K562 (cell line): ENCODE data around the gene SART1. TPM values are rescaled to one million over a fixed set of nuclear protein-coding genes. Genes with fewer than 3 reads are reported as not detected.

Experiments used
- ATAC-seq: fragments of 200-7000 bp; cut with Tn5 transposase; 3 replicates; pipeline ENCODE4 v1.9.1; 2020; ENCODE audit warnings: moderate library complexity
- BruUV-seq: library from RNA; stranded (reverse); fragments of 400-500 nt; replicated peaks from 2 replicates; lab custom pipeline; 2021; lab: Mats Ljungman, UMichigan
- CTCF ChIA-PET: fragments of 300-600 bp; formaldehyde crosslinking; extraction: SDS; loops from one replicate; lab custom pipeline; 2021; ENCODE audit warnings: low intra/inter-chr PET ratio; lab: Yijun Ruan, JAX
- POLR2A ChIA-PET: fragments of 300-600, 350-650 bp; sonication (Branson Sonifier 250); formaldehyde crosslinking; extraction: SDS; loops from one replicate; lab custom pipeline; 2021; ENCODE audit warnings: antibody characterized with exemption, inconsistent platforms; lab: Yijun Ruan, JAX
- DNase-seq, 4 experiments: peaks; one replicate each; pipeline versions ENCODE4 v3.0.0 to v3.0.0-alpha.2; 2011 to 2018; ENCODE audit warnings: low spot score in 3 of 4, mixed read lengths in 3 of 4; ENCODE audit errors: extremely low read depth in 1 of 4
- FAIRE-seq: peaks from 2 replicates; lab custom pipeline; 2011; peaks lifted over from hg19 to GRCh38; lab: Jason Lieb, UNC
- H2AFZ ChIP-seq: 2 replicates; pipeline ENCODE4 v1.6.0; 2011; ENCODE audit warnings: low read depth, low read length, control low read depth, inconsistent platforms
- H3K27ac ChIP-seq: fragments of 200-600 bp; 3 replicates; pipeline ENCODE4 v1.8.0; 2011; ENCODE audit warnings: low read depth, mild to moderate bottlenecking, control low read depth, inconsistent platforms, low read length, moderate library complexity, mixed read lengths; ENCODE audit errors: extremely low read depth
- H3K27me3 ChIP-seq, 2 experiments: fragments of 300-600 bp in 1 of 2; 2 replicates in 1 of 2; 3 replicates in 1 of 2; pipeline versions ENCODE4 v1.6.0 to v1.8.0; 2011; ENCODE audit warnings: inconsistent platforms in 2 of 2, low read length in 2 of 2, mild to moderate bottlenecking in 1 of 2, mixed read lengths in 1 of 2, moderate library complexity in 1 of 2; ENCODE audit not compliant: control insufficient read depth in 2 of 2, insufficient read depth in 2 of 2
- H3K36me3 ChIP-seq: fragments of 300-600 bp; 3 replicates; pipeline ENCODE4 v1.8.0; 2011; ENCODE audit warnings: mild to moderate bottlenecking, low read length, inconsistent platforms; ENCODE audit not compliant: control insufficient read depth, insufficient read depth
- H3K4me1 ChIP-seq, 2 experiments: fragments of 200-600 bp in 1 of 2; replicated peaks in 1 of 2; 2 replicates in 1 of 2; 3 replicates in 1 of 2; pipeline versions ENCODE4 v1.5.1 to v1.8.0; 2011; ENCODE audit warnings: inconsistent platforms in 2 of 2, low read length in 2 of 2, mild to moderate bottlenecking in 1 of 2, mixed read lengths in 1 of 2, moderate library complexity in 1 of 2; ENCODE audit not compliant: control insufficient read depth in 2 of 2, insufficient read depth in 2 of 2
- H3K4me2 ChIP-seq: 2 replicates; pipeline ENCODE4 v1.6.1; 2011; ENCODE audit warnings: low read length, control low read depth, inconsistent platforms, mixed read lengths; ENCODE audit not compliant: insufficient read depth
- H3K4me3 ChIP-seq: fragments of 200-600 bp; sonication (generic), shearing (Covaris generic); 2 replicates; pipeline ENCODE4 v1.5.1; 2016; ENCODE audit warnings: control low read depth, inconsistent platforms
- H3K79me2 ChIP-seq: fragments of 200-600 bp; 3 replicates; pipeline ENCODE4 v1.8.0; 2011; ENCODE audit warnings: low read length, inconsistent platforms; ENCODE audit not compliant: control insufficient read depth, insufficient read depth
- H3K9ac ChIP-seq, 2 experiments: 2 replicates each; pipeline versions ENCODE4 v1.6.0 to v1.6.1; 2011; ENCODE audit warnings: low read depth in 2 of 2, low read length in 2 of 2, control low read depth in 1 of 2, inconsistent platforms in 1 of 2, mild to moderate bottlenecking in 1 of 2, mixed read lengths in 1 of 2; ENCODE audit not compliant: insufficient read depth in 1 of 2
- H3K9me1 ChIP-seq: one replicate; pipeline ENCODE4 v1.6.0; 2011; ENCODE audit warnings: inconsistent platforms, mild to moderate bottlenecking, low read length, moderate library complexity; ENCODE audit not compliant: control insufficient read depth, insufficient read depth
- H3K9me3 ChIP-seq: replicated peaks from 2 replicates; pipeline ENCODE4 v1.5.1; 2011; ENCODE audit warnings: low read depth, low read length, inconsistent platforms; ENCODE audit not compliant: control insufficient read depth, insufficient read depth
- H4K20me1 ChIP-seq: replicated peaks from 2 replicates; pipeline ENCODE4 v1.6.1; 2011; ENCODE audit warnings: low read length, inconsistent platforms, mixed read lengths; ENCODE audit not compliant: control insufficient read depth, insufficient read depth
- DMBX1 ChIP-seq: fragments of 250-450 bp; sonication (Bioruptor Pico); IDR thresholded peaks from 2 replicates; pipeline ENCODE4 v1.8.0; 2022; ENCODE audit warnings: inconsistent platforms, mild to moderate bottlenecking, moderate library complexity, borderline replicate concordance
- FOXP1 ChIP-seq: sonication (generic); formaldehyde crosslinking; IDR thresholded peaks from 2 replicates; pipeline ENCODE4 v1.8.0; 2022; ENCODE audit warnings: mild to moderate bottlenecking, missing genetic modification reagents
- MAFF ChIP-seq: IDR thresholded peaks from 2 replicates; pipeline ENCODE4 v1.6.1; 2012; ENCODE audit warnings: low read length, improper control_type of control experiment
- NR4A1 ChIP-seq, 2 experiments: fragments of 250-450 bp in 1 of 2; fragments of 450-650 bp in 1 of 2; sonication (Bioruptor Pico) in 1 of 2; IDR thresholded peaks; 2 replicates each; pipeline versions ENCODE4 v1.4.0 to v1.6.1; 2016 to 2020; ENCODE audit warnings: mild to moderate bottlenecking in 2 of 2, missing compliant biosample characterization in 1 of 2, missing genetic modification characterization in 1 of 2, moderate library complexity in 1 of 2
- TFAP4 ChIP-seq: sonication (generic); formaldehyde crosslinking; IDR thresholded peaks from 2 replicates; pipeline ENCODE4 v1.8.0; 2022; ENCODE audit warnings: missing genetic modification reagents, mild to moderate bottlenecking, moderate library complexity, borderline replicate concordance
- ZNF146 ChIP-seq: IDR thresholded peaks from one replicate; pipeline ENCODE4 v1.6.1; 2018; ENCODE audit warnings: missing compliant biosample characterization; ENCODE audit not compliant: unreplicated experiment
- ZNF644 ChIP-seq: fragments of 200-800 bp; sonication (Bioruptor generic); IDR thresholded peaks from 2 replicates; pipeline ENCODE4 v1.6.1; 2016; ENCODE audit warnings: low read depth, missing genetic modification characterization, missing compliant biosample characterization
- WGBS: fragments of 100-300 bp; shearing (Covaris generic); methylation state at CpG from one replicate; pipeline ENCODE4 v1.1.6; 2016; ENCODE audit warnings: low coverage, mixed read lengths; ENCODE audit not compliant: insufficient coverage; ENCODE audit errors: missing lambda C conversion rate; 5-methylcytosine and 5-hydroxymethylcytosine counted together
- in situ Hi-C: fragments of 300-500 bp; cut with MboI; formaldehyde crosslinking; loops from 4 replicates; pipeline ENCODE4 v1.15.0; 2018; ENCODE audit warnings: inconsistent platforms, mixed read lengths
- intact Hi-C: fragments of 100-400 bp; cut with micrococcal nuclease; formaldehyde crosslinking; loops from 2 replicates; pipeline ENCODE4 v1.14.2; 2022
- polyA plus RNA-seq, 8 experiments: library from polyadenylated mRNA; depleted of rRNA in 4 of 8; stranded (reverse) in 5 of 8; unstranded in 3 of 8; fragments of >200 nt; fragmentation: Nextera tagmentation in 2 of 8; fragmentation: Illumina TruSeq in 1 of 8; extraction: Ambion mirVana in 2 of 8; extraction: Trizol in 1 of 8; gene quantifications; 2 replicates each; pipeline versions ENCODE4 v1.2.1 to v1.2.3, GENCODE V29; 2011 to 2014; ENCODE audit warnings: inconsistent platforms in 1 of 8, missing spikeins in 1 of 8
- total RNA-seq, 7 experiments: library from RNA; depleted of rRNA in 6 of 7; stranded (reverse); fragments of >200 nt in 6 of 7; fragmentation: Illumina TruSeq in 2 of 7; extraction: Trizol in 2 of 7; gene quantifications; 2 replicates each; pipeline versions ENCODE4 v1.2.1 to v1.2.3, GENCODE V29; 2011 to 2021; ENCODE audit warnings: low replicate concordance in 1 of 7
- TF ChIP-seq, protein P1 (sequence below): sonication (generic); IDR thresholded peaks from 2 replicates; pipeline ENCODE4 v1.6.1; 2016

Gene SART1
- total and polyA plus RNA-seq, 9 of the 15 experiments (the other 6 are each of a cell fraction or from before 2014, with no cell fraction given): 4.8 to 84.1 (median 31.7) TPM

GRCh38 chr11:66014804-66015453 lies 53.4 kb downstream of the SART1 start:
- peaks cover 5% of the 10 kb centered on the region for H3K9me1 ChIP-seq
- TF ChIP-seq, protein P1, sequence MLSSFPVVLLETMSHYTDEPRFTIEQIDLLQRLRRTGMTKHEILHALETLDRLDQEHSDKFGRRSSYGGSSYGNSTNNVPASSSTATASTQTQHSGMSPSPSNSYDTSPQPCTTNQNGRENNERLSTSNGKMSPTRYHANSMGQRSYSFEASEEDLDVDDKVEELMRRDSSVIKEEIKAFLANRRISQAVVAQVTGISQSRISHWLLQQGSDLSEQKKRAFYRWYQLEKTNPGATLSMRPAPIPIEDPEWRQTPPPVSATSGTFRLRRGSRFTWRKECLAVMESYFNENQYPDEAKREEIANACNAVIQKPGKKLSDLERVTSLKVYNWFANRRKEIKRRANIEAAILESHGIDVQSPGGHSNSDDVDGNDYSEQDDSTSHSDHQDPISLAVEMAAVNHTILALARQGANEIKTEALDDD: no peak
- TF ChIP-seq ZNF146 (CRISPR knock-in tag) (no peak), FOXP1 (CRISPR knock-in tag) (no peak), TFAP4 (CRISPR knock-in tag) (no peak), DMBX1 (no peak), MAFF (no peak), ZNF644 (tag) (no peak), NR4A1 (CRISPR knock-in tag; IDR thresholded peaks at IDR 0.05) (no peak), NR4A1 (tag; IDR thresholded peaks at IDR 0.05) (no peak)
- TF ChIP-seq, all 486 proteins: peak for 0
- Histone ChIP-seq H2AFZ (no peak overlapping the region), H4K20me1 (no peaks in the 10 kb centered on the region), H3K9ac (peak overlapping the region in 1 of 2 experiments; percentile 50; a peak in 2 of 4 replicates), H3K27ac (no peak overlapping the region), H3K4me3 (no peak overlapping the region), H3K27me3 (no peaks in the 10 kb centered on the region), H3K4me1 (peaks cover 29 to 63% of the 10 kb centered on the region in 2 experiments), H3K79me2 (no peaks in the 10 kb centered on the region), H3K9me3 (no peaks in the 10 kb centered on the region), H3K4me2 (no peak overlapping the region), H3K36me3 (no peaks in the 10 kb centered on the region)
- FAIRE-seq (no peak), DNase-seq (no peak), ATAC-seq (no peak)
- intact Hi-C loops (no loop called here), in situ Hi-C loops (no loop called here)
- CTCF ChIA-PET: no interaction called here
- 81% methylated on average over 6 of the region's 6 CpGs for WGBS
- no TSS peak for BruUV-seq
- POLR2A ChIA-PET: interaction anchor here (1.6 kb wide), 1 partner anchor 9 kb away, joined by 4 read pairs; no protein-coding TSS in a partner anchor
